Fibroblast of villous mesenchyme (primary cell): ENCODE results near the gene APCDD1L. TPM values are rescaled to one million over a fixed set of nuclear protein-coding genes. Genes with fewer than 3 reads are reported as not detected.
"Not testable (repeated sequence)": the region's sequence is repeated elsewhere in the genome, so short reads cannot be mapped to it uniquely, and the experiment has no call there.

Experiments
- DNase-seq: peaks from one replicate; pipeline ENCODE4 v3.0.0-alpha.2; 2010; ENCODE audit warnings: low read depth
- H3K4me3 ChIP-seq: 2 replicates; pipeline ENCODE4 v1.5.1; 2011; ENCODE audit warnings: low read depth, mild to moderate bottlenecking, low read length
- total RNA-seq: library from RNA; depleted of rRNA; stranded (reverse); fragments of >200 nt; gene quantifications from 2 replicates; pipeline ENCODE4 v1.2.3, GENCODE V29; 2012
- TF ChIP-seq, protein P1 (sequence below): IDR thresholded peaks from 2 replicates; pipeline ENCODE4 v1.5.1; 2012; ENCODE audit warnings: low read depth, mild to moderate bottlenecking, low read length; ENCODE audit not compliant: insufficient read depth

The APCDD1L gene
- total RNA-seq, 1 donor, result 0.86 TPM

DNA sequence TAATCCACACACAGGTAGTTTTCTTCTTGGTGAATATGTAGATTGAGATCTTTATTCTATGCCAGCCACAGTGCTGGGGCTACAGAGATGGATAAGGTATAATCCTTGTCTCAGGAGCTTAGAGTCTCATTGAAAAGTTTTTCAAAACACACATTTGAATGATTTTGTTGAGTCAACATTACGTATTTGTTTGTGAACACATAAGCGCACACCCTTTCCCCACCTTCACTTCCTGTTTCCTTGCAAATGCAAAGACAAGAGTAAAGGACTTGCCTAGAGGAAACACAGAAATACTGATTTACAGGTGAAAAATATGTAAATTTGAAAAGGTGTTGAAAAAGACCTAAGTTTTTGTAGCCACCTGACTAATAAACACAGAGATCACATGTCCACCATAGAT lies 98.4 kb downstream of the APCDD1L start:
- TF ChIP-seq, protein P1, sequence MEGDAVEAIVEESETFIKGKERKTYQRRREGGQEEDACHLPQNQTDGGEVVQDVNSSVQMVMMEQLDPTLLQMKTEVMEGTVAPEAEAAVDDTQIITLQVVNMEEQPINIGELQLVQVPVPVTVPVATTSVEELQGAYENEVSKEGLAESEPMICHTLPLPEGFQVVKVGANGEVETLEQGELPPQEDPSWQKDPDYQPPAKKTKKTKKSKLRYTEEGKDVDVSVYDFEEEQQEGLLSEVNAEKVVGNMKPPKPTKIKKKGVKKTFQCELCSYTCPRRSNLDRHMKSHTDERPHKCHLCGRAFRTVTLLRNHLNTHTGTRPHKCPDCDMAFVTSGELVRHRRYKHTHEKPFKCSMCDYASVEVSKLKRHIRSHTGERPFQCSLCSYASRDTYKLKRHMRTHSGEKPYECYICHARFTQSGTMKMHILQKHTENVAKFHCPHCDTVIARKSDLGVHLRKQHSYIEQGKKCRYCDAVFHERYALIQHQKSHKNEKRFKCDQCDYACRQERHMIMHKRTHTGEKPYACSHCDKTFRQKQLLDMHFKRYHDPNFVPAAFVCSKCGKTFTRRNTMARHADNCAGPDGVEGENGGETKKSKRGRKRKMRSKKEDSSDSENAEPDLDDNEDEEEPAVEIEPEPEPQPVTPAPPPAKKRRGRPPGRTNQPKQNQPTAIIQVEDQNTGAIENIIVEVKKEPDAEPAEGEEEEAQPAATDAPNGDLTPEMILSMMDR, result no peak
- H3K4me3 ChIP-seq, result no peak overlapping the region
- DNase-seq, result no peak

DNA sequence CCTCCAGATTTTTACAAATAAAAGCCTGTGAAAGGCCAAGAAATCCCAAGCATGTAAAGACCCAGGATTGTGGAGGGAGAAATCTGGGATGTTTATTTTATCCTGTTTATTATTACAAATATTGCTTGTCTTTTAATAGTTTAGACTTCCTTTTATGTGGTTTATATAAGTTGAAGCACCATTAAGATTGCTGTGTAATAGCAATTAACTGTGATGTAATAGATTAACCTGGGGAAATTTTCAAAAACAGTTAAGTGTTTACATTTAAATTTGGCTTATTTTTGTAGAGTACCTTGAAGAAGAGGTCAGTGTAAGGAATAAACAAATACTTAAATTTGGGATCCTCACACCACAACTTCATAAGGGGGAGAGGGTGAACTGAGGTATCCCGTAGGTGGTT lies 99.1 kb downstream of the APCDD1L start:
- TF ChIP-seq, protein P1, result no peak
- DNase-seq, result no peak
- H3K4me3 ChIP-seq, result no peak overlapping the region

DNA sequence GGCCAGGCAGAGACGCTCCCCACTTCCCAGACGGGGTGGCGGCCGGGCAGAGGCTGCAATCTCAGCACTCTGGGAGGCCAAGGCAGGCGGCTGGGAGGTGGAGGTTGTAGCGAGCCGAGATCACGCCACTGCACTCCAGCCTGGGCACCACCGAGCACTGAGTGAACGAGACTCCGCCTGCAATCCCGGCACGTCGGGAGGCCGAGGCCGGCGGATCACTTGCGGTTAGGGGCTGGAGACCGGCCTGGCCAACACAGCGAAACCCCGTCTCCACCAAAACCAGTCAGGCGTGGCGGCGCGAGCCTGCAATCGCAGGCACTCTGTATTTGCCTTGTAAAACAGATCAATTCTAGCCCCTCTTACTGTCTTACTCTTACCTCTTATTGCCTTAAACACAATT lies 100.4 kb downstream of the APCDD1L start:
- not testable (repeated sequence) for DNase-seq

DNA sequence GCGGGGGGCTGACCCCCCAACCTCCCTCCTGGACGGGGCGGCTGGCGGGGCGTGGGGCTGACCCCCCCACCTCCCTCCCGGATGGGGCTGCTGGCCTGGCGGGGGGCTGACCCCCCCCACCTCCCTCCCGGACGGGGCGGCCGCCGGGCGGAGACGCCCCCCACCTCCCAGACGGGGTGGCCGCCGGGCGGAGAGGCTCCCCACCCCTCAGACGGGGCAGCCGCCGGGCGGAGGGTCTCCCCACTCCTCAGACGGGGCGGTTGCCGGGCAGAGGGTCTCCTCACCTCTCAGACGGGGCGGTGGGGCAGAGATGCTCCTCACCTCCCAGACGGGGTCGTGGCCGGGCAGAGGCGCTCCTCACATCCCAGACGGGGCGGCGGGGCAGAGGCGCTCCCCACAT lies 101.0 kb downstream of the APCDD1L start:
- H3K4me3 ChIP-seq, DNase-seq: not testable (repeated sequence)

More for the DNA sequence above, 100.4 kb downstream of the APCDD1L start:
- H3K4me3 ChIP-seq, result not testable (repeated sequence)

Other genes with a start within 250 kb of the APCDD1L start
- 15.1 and 20.7 TPM in 2 replicates for gene RAB22A, start 205.7 kb downstream of the APCDD1L start, total RNA-seq
- 12.2 and 15.1 TPM in 2 replicates for gene VAPB, start 126.2 kb downstream of the APCDD1L start, total RNA-seq
- gene STX16, start 135.9 kb upstream of the APCDD1L start, total RNA-seq, result 25.4 and 34.1 TPM in 2 replicates
- gene NPEPL1, start 177.4 kb upstream of the APCDD1L start, total RNA-seq, result 23.7 and 32.5 TPM in 2 replicates